Measurements from ENCODE around the gene IRF3. TPM values are rescaled to one million over a fixed set of nuclear protein-coding genes. Genes with fewer than 3 reads are reported as not detected.

IRF3 gene
- total RNA-seq, 1 donor from 2014 or later, result 73.8 TPM

- peak; percentile 69 for TF ChIP-seq CTCF (conservative IDR thresholded peaks at IDR 0.05; ENCODE audit: low read depth, low read length)
- peak overlapping the region; percentile 100 for H3K4me3 ChIP-seq (ENCODE audit: low read depth, low read length)
- peak; percentile 37 for DNase-seq (ENCODE audit: low read depth)
These were observed 12.4 kb upstream of the IRF3 start for GRCh38 chr19:49677901-49678674.

- DNase-seq (ENCODE audit: low read depth), result no peak
- no peak for TF ChIP-seq CTCF (conservative IDR thresholded peaks at IDR 0.05; ENCODE audit: low read depth, low read length)
- peak within 1 kb of the TSS; percentile 100 for H3K4me3 ChIP-seq (ENCODE audit: low read depth, low read length)
These were observed 11.7 kb upstream of the IRF3 start, which contains the start of gene PRMT1 for GRCh38 chr19:49677231-49677900. TSS of gene PRMT1 (plus strand) at chr19:49677271. CDS start at chr19:49677281, 10 bp downstream.

GRCh38 chr19:49676784-49677230, 11.2 kb upstream of the IRF3 start:
- H3K4me3 ChIP-seq (ENCODE audit: low read depth, low read length), result peak overlapping the region; percentile 100
- peak; percentile 99 for DNase-seq (ENCODE audit: low read depth)
- TF ChIP-seq CTCF (conservative IDR thresholded peaks at IDR 0.05; ENCODE audit: low read depth, low read length), result no peak

- DNase-seq (ENCODE audit: low read depth), result peak; percentile 93
- no peak for TF ChIP-seq CTCF (conservative IDR thresholded peaks at IDR 0.05; ENCODE audit: low read depth, low read length)
- peak overlapping the region; percentile 55 for H3K4me3 ChIP-seq (ENCODE audit: low read depth, low read length)
These were observed 10.6 kb upstream of the IRF3 start for GRCh38 chr19:49676136-49676783.

GRCh38 chr19:49672131-49672919, 6.7 kb upstream of the IRF3 start:
- TF ChIP-seq CTCF (conservative IDR thresholded peaks at IDR 0.05; ENCODE audit: low read depth, low read length), result peak; percentile 95
- DNase-seq (ENCODE audit: low read depth), result no peak
- H3K4me3 ChIP-seq (ENCODE audit: low read depth, low read length), result peak overlapping the region; percentile 43

- no peak for TF ChIP-seq CTCF (conservative IDR thresholded peaks at IDR 0.05; ENCODE audit: low read depth, low read length)
- no peak overlapping the region for H3K4me3 ChIP-seq (ENCODE audit: low read depth, low read length)
- no peak for DNase-seq (ENCODE audit: low read depth)
These were observed 3.9 kb upstream of the IRF3 start for GRCh38 chr19:49669516-49669915.
